Tibial nerve (tissue), 4 donors: ENCODE results near the gene EPHA3.

Experiments
- EP300 ChIP-seq, 2 donors: sonication (generic); formaldehyde crosslinking; IDR thresholded peaks; one replicate each; pipeline ENCODE4 v1.6.1; 2017; ENCODE audit warnings: antibody characterized with exemption in 2 of 2, mild to moderate bottlenecking in 1 of 2
- POLR2A ChIP-seq, 2 donors: fragments of 450-650 bp; IDR thresholded peaks; one replicate each; pipeline ENCODE4 v1.6.1; 2017; ENCODE audit warnings: antibody characterized with exemption in 2 of 2, mild to moderate bottlenecking in 2 of 2, moderate library complexity in 2 of 2
- TF ChIP-seq, protein P1 (sequence below), 5 experiments: fragments of 200-600 bp in 3 of 5; fragments of 450-650 bp in 2 of 5; sonication (generic) in 3 of 5; IDR thresholded peaks; one replicate each; pipeline ENCODE4 v1.5.1; 2016 to 2019; ENCODE audit warnings: antibody characterized with exemption in 5 of 5, mild to moderate bottlenecking in 3 of 5, moderate library complexity in 2 of 5

DNA sequence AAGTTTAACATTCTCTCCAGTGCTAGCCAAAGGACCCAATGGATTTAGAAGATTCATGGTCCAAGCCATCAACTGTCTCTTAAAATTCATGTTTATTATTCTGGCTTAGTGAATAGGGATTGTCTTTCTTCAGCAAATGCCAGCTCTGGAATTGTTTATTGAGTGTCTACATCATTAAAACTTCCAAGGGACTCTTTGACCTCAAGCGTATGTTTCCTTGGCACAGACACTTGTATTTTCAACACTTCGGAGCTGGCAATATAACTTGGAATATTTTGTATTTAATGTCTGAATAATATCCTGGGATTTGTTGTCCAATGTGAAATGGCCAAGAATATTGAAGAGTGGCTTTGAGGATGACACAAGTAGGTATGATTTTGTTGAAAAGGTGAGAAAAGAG lies 204.2 kb downstream of the EPHA3 start:
- TF ChIP-seq, protein P1, sequence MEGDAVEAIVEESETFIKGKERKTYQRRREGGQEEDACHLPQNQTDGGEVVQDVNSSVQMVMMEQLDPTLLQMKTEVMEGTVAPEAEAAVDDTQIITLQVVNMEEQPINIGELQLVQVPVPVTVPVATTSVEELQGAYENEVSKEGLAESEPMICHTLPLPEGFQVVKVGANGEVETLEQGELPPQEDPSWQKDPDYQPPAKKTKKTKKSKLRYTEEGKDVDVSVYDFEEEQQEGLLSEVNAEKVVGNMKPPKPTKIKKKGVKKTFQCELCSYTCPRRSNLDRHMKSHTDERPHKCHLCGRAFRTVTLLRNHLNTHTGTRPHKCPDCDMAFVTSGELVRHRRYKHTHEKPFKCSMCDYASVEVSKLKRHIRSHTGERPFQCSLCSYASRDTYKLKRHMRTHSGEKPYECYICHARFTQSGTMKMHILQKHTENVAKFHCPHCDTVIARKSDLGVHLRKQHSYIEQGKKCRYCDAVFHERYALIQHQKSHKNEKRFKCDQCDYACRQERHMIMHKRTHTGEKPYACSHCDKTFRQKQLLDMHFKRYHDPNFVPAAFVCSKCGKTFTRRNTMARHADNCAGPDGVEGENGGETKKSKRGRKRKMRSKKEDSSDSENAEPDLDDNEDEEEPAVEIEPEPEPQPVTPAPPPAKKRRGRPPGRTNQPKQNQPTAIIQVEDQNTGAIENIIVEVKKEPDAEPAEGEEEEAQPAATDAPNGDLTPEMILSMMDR (IDR thresholded peaks at IDR 0.05) = no peak
- TF ChIP-seq POLR2A (IDR thresholded peaks at IDR 0.05) (no peak), EP300 (IDR thresholded peaks at IDR 0.05) (no peak)
